ENCODE measurements around the gene FLAD1.

- no peak for TF ChIP-seq POLR2A (IDR thresholded peaks at IDR 0.05)
- peak in 2 of 6 experiments; percentile 14 to 39 for TF ChIP-seq CTCF (IDR thresholded peaks at IDR 0.05)
Observed at GRCh38 chr1:155034318-155035208, 51.4 kb downstream of the FLAD1 start.
